HG02798 (cell line): ENCODE results near the gene SLC19A2.
"Not testable (repeated sequence)": the region's sequence is repeated elsewhere in the genome, so short reads cannot be mapped to it uniquely, and the experiment has no call there.

Source experiments
- ATAC-seq: cut with Tn5 transposase; IDR thresholded peaks from one replicate; pipeline ENCODE4 v1.9.1; 2021; ENCODE audit warnings: mild to moderate bottlenecking; ENCODE audit not compliant: unreplicated experiment, poor library complexity

The SLC19A2 gene

DNA sequence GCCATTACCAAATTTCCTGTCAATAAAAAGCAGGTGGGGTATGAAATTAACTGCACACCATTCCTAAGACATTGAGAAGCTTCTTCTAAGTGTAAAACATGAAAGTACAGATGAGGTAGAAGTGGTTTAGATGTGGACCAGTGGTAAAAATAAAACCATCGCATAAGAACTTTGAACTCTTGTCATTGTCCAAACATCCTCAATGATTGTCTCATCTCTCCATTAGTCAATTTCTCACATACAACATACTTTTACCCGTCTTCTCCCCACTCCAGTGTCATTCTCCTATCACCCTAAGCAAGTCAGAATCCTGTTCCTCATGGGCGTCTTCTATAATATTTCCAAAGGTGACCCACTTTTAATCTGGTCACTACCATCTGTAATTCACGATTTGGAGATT lies 24.3 kb upstream of the SLC19A2 start:
- ATAC-seq = no peak

DNA sequence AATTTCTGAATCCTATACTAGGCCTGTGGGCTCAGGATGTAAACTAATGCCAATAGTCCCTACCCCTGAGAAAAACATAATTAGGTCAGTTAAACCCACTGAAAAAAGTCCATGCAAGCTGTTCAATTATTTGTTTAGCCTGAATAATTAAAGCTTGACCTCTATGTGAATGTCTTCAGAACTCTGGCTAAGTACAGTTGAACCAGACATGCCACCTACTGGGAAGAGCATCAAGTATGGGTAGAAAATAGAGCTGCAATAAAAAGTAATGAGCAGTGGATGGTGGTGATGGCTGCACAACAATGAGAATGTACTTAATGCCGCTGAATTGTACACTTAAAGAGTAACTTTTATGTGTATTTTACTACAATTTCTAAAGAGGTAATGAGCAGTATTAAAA lies 23.6 kb upstream of the SLC19A2 start:
- ATAC-seq = no peak

DNA sequence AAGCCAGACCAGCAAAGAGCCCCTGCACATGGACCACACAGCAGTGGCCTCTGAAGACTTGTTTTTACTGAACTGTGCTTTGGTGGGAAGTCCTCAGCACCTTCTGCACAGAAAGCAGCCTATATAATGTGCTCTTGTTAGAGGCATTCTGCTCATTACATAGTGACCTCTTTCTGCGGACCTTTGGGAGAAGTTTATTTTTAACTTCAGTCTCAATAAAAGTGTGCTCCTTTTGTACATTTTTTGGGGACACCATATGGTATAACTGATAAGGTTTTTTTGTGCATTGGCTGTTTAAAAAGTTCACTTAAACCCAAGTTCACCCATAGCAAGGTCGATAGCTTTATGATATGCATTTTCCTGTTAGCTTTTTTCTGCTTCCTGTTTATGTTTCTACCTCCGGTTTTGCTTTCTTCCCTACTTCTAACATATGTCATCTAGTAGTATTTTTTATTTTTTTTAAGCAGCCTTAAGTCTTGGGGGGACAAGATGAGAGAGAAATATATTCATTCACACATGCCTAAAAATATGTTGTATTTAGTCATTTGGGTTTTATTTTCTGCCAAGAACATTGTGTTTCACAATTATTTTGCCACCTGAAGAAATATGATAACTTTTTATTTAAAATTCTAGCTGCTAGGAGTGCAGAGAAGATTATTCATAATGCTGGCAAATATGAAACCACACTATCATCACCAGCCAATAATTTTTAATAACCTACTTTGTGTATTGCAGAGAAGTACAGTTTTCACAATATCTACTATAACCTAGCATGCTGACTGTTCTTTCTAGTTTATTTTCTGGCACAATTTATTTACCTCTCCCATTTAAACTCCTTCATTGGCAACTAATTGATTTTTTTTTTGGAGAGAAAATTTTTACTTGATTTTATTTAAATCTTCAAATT lies 22.9 kb upstream of the SLC19A2 start:
- ATAC-seq = no peak

DNA sequence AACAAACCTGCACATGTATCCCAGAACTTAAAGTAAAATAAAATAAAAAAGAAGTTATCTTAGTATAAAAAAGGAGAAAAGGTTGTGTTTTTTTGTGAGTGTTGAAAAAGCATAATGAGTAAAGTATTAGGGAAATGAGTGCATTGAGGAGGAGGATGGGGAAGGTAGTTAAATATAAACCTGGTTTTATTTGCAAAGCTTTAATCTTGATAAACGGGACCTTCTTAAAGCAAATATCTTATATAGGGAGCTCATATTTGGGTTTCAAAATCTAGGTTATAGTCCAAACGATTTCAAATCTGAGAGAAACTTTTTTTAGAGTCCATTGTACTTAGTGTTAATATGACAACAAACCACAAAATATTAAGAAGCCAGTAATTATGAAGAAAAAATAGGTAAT lies 21.7 kb upstream of the SLC19A2 start:
- ATAC-seq = no peak

DNA sequence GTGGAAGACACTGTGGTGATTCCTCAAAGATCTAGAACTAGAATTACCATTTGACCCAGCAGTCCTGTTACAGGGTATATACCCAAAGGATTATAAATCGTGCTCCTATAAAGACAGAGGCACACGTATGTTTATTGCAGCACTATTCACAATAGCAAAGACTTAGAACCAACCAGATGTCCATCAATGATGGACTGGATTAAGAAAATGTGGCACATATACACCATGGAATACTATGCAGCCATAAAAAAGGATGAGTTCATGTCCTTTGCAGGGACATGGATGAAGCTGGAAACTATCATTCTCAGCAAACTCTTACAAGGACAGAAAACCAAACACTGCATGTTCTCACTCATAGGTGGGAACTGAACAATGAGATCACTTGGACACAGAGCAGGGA lies 17.9 kb upstream of the SLC19A2 start:
- ATAC-seq = not testable (repeated sequence)

DNA sequence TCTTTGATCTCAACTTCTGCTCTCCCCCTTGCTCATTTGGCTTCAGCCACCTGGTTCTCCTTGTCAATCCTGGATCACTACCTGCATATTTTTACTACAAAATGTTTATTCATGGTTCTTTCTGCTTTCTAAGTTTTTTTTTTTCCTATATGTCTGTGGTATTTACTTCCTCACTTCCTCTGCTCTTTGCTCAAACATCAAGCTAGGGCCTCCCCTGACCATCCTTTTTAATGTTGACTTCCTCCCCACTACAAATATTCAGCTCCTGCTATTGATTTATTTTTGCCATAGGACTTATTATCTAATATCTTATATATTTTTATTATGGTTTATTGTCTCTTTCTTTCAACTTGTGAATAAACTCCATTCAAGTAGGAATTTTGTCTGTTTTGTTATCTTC lies 14.1 kb upstream of the SLC19A2 start:
- ATAC-seq = no peak

DNA sequence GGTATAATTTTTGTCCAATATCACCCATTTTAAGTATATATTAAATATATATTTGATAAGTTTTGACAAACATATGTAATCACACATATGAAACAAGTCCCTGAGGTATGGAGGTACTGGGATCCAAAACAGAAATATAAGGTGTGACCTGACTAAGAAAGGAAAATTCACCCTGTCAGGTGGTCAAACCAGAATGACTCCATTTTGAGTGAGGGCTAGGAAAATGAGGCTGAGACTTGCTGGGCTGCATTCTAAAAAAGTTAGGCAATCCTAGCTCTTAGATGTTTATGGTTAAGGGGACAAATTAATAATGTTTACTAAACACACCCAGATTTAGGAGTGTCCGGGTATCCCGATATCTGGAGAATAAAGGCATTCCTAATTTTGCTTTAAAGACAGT lies 11.6 kb upstream of the SLC19A2 start:
- no peak for ATAC-seq

DNA sequence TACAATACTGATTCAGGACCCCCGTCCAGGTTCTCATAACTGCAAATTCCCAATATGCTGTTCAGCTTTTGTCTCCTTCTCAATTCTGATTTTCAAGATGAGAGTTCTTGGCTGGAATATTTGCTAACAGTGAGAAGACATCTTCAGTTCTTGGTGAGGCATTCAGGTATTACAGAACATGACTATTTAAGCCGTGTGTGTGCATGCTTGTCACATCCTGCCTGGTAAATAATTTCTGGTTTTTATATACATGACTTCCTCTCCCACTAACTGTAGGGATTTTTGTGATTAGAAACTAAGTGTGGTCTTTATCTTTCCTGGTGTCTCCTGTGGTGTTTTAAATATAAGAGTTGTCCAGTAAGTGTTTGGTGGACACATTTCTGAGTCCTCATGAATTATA lies 10.2 kb upstream of the SLC19A2 start:
- ATAC-seq = no peak

DNA sequence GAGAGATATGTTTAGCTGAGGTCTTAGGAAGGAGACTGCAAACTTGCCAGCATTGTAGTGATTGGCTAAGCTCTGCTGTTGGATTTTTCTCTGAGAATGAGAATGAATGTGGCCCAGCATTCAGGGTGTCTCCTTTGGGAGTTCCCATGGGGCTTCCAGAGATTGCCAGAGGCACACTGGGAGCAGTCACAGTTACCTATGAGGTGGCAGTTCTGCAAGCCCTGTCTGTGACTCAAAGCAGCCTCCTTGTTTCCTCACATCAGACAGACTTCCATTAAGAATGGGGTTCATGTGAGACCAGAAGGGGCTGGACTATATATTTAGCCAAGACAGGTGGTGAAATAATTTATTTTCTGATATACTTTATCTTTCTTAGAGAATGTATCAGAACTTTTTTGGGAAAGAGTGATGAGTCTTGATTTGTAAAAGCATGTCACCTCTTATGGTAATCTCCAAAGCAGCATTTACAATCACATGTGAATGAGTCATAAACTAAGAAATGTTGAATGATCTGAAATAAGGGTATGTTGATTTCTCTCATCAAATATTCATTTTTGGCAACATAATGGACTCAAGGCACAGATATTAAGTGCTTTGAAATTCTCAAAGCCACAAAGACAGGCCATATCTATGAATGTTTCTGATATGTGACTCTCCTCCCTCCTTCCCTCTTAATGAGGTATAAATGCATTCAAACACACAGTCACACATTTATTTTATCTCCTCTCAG lies 9.5 kb upstream of the SLC19A2 start:
- ATAC-seq = no peak

DNA sequence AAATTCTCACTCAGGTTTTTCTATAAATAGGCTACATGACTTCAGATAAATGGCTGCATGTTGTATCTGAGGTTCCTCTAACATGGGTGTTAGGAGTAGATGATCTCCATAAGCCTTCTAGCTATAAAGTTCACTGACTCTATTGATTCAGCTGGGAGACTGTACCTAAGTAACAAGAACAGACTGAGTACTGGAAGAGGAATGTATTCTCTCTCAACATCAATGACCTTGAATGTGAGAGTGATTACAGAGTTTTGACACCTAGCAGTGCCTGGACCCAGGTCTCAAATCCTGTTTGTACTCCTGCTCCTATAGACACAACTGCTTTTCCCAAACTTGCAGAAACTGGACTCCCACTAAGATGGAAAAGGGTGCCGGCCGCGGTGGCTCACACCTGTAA lies 8.6 kb upstream of the SLC19A2 start:
- ATAC-seq = no peak

DNA sequence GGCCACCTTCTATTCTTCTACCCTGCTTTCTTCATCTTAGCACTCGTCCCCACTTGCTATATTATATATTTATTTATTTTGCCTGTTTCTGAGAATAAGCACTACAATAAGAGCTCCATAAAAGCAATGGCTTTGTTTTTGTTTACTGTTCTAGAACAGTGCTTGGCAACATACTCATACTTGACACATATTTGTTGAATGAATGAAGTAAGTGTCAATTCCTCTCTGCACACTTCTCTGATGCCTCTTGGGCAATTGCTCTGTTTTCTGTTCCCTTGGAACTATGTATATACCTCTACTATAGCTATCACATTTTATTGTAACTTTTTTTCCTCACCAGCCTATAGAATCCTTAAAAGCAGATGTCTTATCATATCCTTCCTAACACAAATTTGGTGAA lies 7.5 kb upstream of the SLC19A2 start:
- ATAC-seq = no peak

DNA sequence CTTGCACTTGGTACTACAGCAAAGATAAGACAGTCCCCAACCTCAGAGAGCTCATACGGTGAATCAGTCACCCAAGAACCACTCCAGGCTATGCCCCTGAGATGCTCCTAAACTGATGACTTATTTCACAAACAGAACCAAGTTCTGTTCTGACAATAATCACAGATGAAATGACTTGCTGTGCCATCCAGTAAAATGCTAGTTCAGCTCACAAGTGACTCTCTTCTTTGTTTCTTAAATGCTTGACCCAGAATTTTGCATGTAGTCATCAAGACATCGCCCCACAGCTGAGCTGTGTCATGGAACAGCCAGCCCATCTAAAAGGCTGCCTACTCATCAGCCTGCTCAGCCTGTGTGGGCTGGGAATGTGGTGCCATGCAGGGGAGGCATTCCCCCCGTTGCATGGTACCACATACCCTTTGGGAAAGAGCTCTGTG lies 6.1 kb upstream of the SLC19A2 start:
- ATAC-seq = peak; percentile 65

DNA sequence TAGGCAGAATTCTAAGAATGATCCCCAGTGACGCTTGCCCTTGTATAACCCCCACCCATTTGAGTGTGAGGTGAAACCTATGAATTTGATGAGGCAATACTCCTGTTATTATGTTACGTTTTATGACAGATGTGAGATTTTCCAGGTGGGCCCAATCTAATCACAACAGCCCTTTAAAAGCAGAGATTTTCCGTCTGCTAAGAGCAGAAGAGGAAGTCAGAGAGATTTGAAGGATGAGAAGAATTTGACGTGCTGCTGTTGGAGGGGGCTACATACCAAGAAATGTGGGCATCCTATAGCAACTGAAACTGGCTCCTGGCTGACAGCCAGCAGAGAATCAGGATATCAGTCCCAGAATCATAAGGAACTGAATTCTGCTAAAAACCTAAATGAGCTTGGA lies 2.4 kb upstream of the SLC19A2 start:
- ATAC-seq = no peak

DNA sequence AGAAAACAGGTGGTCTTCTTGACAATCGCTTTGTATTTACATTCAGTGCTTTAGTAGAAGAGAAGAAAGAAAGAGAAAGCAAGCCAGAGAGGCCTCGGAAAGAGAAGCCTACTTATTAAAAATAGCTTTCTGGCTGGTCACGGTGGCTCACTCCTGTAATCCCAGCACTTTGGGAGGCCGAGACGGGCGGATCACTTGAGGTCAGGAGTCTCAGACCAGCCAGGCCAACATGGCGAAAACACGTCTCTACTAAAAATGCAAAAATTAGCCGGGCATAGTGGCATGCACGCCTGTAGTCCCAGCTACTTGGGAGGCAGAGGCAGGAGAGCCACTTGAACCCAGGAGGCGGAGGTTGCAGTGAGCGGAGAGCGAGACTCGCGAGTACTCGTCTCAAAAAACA lies 1.8 kb upstream of the SLC19A2 start:
- no peak for ATAC-seq

DNA sequence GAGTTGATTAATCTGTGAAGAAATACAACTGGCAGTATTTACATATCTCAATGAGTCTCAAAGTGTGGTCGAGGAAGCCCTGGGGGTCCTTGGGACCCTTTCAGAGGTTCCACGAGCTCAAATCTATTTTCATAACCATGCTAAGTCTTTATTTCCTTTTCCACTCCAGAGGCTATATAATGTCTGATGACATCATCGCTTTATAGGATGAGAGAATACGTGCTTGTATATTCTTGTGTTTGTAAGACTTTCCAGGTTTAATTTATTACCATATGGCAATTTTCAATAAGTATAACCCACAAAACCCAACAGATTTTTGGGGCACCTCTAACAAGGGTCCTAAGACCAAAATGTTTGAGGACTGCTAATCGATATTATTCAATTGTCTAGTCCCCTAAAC lies 1.4 kb upstream of the SLC19A2 start:
- ATAC-seq = no peak

DNA sequence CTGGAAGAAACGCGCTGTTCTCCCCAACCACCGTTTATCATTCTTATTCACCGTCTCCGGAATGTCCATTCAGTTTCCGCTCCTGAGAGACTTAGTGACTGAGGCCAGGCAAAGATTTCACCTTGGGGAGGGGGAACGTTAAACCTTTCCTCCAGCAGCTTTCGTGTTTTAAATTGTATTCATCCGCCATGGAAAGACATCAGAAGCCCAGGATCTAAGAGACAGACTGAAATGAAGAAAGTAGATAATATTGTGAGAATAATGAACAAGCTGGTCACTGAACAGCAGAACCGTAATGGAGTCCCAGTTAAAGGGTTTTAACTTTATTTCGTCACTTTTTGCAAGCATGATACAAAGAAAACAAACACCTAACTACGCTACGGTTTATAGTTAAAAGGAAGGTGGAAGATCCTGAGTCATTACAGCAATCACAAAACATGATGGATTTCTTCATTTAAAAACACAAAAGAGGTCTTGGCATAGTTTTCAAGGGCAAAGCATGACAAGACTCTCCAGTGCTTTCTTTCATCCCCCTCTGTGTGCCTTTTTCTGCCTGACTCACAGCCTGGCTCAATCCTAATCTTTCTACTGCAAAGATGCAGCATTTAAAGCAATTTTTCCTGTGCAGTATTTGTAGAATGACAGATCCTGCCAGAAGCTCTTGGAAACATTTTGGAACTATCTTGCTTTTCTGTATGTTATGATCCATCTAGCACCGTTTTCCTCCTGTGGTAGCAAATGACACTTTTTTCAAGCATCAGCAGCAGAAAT lies 722 bp upstream of the SLC19A2 start:
- ATAC-seq = no peak

DNA sequence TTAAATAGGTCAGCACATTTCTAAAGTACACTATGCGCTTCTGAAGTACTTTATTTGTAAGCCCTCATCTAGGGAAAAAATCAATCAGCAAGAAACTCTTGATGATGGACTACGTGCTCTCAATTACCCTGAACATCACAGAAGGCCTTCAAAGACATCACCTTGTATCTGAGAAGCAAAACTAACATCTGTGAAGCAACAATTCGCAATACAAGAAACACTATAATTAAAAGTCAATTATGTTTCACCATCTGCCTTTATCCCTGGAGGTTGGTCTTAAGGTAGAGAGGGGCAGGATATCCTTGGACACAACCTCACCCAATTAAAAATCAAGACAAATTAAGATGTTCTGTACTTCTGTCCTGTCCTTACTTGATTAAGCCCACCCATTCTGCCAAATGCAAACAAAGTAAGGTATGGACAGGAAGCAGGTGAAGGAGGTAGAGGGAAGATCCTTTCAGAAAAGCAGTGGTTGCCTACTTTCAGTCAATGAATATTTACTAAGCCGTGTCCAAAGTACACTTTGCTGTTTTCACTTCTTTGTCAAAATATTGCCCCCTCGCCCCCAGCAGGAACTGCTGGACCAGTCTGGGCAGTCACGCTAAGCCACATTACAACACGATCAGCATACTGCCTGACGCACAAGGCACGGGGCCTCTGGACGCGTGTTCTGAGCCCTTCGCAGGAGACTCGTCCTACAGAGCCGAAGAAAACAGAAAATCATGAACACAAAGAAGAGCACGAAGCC lies 887 bp downstream of the SLC19A2 start:
- peak; percentile 9 for ATAC-seq

DNA sequence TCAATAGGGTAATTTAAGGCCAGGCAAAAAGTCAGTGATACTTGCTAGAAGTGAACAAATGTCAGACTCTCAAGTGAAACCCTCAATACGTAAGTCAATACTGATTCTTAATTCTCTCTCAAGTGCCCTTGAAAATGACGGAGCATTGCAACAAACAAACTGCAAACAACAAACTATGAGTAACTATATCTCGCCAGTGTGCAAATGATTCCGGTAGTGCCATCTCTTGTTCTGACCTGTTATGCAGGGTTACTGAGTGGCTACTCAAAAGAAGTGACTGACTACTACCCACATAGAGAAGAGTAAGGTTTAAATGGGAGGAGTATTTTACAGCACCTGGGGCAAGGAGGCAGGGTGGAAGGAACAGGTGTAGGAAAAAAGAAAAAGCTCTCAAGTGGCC lies 1.6 kb downstream of the SLC19A2 start:
- ATAC-seq = no peak

DNA sequence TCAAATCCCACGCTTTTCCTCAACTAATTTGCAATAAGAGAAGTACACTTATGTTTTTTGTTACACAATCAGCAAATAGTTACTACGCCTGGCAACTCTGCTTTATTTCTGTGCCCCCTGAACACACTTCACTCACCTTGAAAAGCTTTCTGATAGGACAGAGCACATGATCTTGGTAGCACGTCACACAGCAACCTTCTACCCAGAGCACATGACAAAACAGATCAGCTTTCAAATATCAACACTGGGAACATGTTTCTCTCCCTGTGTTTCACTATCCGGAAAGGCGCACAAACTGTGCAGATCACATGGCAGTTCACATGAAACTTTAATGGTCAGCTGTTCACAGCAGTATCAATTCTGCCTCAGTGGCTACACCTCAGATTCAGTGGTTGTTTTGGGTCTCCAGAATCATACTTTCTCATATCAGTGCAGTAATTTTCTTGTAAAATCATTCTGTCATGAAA lies 2.2 kb downstream of the SLC19A2 start:
- ATAC-seq = no peak

DNA sequence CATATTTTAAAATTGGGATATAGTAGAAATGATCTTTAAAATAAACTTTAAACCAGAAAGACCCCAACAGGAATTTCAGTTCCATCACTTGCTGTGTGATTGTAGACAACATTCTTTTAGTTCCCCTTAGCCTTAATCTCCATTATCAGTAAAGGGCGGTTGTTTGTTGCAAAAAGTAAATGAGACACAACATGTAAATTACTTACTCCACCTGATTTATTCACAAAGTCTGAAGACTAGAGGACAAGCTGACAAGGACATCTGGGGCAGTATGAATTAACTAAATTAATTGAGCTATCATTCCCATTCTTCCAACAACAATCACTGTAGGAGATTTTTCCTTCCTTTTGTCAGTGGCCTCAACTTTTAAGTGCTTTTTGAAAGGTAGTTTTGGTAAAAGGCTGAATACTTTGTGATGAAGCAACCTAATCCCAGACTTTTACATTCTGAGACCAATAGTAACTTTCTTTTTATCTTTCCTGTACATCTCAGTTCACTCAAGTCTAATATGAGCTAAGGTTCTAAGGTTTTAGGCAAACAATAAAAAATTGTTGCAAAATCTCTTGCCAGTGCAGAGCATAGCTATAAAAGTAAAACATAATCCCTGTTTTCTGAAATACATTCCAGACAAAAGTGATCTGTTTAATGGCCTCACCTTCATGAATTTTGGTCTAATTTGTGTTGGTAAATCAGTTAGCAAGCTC lies 6.2 kb downstream of the SLC19A2 start:
- no peak for ATAC-seq
